Measurements from ENCODE around the gene CCR3.

Gene CCR3

DNA sequence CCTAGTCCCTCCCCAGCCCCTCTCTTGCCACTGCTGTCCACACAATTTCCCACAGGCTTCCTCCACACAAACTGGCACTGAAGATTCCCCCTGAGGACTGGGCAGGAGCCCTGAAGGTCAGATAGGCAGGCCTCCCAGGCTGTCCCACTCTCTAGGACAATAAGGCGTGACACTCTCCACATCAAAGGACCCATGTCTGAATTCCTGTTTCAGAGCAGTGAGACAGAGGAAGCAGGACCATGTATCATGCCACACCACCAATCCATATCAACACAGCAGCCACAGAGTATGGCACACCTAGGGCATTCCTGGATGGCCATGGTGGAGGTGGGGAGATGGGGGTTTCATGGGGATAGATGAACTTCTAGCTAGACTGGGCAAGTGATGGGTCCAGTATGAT, 20.3 kb upstream of the CCR3 start:
- DNase-seq, result no peak

DNA sequence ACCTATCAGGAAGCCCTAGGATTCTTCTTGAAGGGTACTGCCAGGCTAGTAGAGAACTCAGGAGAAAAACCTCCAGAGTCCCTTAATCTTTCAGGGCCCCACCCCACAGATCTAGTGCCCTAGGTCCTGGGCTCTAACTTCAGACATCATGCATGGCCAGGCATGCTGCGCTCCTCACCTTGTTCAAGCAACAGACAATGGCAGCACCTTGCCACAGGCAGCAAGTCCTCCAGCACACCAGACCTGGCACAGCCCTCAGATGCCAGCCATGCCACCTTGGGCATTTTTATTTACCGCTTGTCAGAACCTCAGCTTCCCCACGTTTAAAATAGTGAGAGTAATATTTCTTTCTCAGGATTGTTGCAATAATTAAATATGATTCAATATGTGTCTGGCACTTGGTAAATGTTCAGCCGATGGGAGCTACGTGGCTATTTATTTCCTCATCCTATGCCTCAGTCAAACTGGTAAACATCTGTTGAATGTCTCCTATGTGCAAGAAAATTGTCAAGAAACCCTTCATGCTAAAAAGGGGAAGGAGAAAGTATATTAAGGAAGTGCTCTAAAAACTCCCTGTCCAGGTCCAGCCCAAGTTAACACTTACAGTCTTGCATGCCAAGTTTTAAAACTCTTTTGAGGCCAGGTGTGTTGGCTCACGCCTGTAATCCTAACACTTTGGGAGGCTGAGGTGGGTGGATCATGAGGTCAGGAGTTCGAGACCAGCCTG, 19.7 kb upstream of the CCR3 start:
- peak; percentile 89 for DNase-seq

DNA sequence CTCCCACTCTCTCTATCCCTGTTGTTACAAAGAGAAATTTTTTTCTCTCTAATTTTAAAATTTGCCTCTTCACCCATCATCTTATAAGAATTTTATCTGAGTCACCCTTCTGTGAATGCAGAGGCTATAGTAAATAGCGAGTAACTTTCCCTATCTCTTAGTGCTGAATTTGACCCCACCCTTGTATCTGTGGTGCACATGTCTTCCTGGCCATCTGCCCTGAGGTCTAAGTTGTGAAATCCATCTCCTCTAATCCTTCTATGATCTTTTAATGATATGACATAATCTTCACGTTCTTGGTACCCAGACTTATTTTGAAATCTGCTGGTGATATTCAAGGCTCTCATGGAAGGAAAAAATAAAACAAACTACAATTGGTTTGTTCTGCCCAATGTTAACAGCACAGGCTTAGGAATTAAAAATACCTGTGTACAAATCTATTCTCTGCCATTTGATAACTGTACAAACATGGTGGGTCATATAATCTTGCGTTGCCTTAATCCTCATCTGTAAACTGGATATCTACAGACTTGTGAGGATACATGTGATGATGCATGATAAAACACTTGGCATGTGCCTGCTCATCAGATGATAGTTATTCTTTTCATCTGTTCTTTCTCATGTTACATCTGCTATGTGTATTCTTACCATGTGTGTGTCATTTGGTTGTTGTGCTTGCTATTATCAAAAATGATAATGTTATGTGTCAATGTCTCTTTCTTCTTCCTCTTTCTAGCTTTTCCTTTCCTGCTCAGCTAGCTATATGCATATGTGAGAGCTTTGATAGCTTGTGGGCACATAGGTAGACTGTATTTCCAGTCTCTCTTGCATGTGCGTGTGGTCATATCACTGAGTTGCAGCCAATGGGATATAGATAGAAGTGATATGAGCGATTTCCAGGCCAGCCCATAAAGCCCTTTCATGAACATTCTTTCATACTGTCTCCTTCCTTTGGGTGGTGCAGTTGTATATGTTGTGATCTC, 13.7 kb upstream of the CCR3 start:
- DNase-seq, result peak; percentile 66

DNA sequence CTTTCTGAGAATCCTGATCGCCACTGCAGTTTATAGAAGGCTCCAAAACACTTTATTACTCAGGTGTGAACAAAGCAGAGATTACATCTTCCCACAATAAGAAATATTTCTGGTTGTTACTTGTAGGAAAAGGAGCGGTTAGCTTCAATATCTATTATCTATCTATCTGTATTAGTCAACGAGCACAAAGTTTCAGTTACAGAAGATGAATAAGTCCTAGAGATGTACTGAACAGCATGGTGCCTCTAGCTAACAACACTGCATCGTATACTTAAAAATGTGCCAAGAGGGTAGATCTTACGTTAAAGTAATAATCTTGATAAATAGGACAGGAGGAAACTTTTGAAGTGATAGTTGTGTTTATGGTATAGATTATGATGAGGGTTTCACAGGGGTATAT, 10.9 kb upstream of the CCR3 start:
- DNase-seq, result no peak

DNA sequence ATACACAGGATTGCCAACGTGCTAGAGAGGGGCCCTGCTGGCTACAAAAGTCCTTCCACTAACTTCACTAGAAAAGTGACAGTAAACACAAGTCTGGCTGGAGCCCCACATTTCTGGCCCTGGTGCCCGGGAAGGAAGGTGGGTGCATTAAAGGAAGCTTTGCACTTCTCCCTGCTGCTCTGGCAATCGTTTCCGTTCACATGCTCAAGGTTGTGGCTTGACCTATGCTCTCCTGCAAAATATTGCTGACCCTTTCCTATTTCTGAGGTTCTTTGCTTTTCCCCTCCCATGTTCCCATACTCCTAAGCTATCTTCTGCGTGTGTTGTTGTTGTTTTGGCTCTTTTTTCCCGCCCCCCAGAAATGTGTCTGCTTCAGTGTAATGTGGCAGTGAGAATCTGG, 9.1 kb upstream of the CCR3 start:
- no peak for DNase-seq

DNA sequence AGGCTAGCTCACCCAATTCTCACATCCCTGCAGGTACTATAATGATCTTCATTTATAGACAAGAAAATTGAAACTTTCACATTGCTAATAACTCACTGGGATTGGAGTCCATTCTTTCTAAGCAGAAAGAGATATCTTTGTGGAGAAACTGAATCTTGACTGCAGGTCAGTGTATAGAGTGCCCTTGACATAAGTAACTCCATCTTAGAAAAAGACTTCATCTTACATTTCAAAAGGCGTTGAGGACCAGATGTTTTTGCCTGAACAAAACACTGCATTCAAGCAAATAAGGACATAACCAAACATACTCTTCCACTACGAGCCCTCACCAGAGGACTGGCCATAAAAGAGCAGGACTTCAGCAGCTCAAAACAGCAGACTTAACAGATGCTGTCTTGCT, 6.8 kb upstream of the CCR3 start:
- no peak for DNase-seq

DNA sequence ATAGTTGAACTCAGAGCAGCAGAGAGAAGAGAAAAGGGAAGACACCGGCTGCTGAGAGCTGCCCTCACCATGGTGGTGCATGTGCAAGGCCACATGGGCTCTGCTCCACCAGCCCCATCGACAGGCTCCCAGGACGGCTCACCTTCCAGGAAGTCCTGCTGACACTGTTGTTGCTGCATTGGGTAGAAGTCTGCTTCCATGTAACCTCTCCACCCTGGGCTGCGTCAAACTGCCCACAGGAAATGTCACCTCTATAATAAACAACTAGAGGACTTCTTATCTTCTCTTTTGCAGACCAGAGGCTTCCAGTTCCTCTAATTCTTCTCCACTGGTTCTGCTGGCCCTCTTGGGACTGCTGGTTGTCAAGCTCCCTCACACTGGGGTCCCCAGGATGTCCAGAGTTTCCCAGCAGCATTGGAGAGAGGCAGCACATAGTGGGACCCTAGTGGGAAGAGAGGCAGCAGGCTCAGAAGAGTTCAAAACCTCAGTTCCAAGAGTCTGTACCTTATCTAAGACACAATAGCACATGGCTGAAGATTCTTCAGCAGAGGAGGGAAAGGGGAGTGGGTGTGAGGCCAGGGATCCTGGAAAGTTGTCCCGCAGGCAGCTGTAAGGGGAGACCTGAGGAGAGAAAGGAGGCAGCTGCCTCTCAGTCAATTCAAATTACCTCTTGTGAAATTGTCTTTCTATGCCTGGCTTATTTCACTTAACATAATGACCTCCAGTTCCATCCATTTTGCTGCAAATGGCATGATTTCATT, 5.8 kb upstream of the CCR3 start:
- no peak for DNase-seq

DNA sequence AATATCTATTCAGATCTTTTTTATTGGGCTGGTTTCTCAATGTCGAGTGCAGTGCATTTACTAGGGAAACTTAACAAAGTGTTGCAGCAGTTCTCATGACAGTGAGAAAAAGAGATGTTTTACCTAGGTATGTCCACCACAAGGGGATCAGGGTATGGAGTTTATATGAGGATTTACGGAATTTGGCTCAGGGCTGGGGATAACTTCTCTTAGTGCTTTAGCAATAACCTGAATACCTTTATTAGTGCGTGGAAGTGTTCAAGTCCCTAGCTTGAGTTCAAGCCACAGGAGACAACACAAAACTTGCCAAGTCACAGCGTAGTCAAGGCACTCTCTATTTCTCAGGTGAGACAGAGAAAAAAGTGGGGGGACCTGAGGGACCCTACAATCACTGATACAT, 3.9 kb upstream of the CCR3 start:
- DNase-seq, result no peak

DNA sequence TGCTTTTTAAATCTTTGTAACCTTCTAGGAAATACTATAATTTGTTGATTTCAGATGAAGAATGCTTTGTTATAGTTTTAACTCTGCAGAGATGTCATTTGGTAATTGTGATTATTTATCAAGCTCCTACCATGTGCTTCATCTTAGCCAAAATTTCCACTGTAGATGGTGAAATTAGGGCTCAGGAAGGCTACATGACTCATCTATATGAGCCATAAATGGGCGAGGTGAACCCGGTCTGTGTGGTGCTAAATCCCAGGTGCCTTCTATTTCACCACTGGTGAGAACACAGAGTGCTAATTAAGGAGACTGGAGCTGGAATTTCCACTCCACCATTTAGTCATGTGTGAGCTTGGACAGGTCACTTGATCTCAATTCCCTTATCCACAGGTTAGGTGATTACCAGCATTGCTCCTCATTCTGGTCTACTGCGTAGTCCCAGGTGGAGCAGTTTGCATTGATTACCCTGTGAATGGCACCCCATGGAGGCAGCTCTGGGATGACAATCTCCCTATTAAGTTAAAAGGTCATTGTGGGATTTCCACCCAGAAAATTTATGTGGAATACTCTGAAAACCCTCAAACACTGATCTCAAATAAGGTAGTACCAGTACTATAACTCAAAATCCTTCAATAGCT, 2.8 kb upstream of the CCR3 start:
- no peak for DNase-seq

DNA sequence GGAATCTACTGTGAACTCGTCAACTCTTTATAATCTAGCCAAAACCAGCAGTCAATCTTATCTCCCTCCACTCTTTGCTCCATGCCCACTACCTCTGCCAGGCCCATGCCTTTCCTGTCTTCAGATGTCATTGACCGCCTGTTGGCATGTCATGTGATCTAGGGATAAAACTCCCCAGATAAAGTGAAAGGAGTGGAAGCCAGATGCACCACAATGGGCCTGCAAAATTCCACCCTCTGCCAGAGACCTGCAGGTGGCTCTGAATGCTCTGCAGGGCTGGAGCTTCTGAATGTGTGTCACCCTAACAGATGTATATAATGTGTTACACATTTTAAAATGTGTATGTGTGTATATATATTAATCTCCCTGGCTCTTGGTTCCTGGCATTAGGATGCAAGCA, 2.3 kb upstream of the CCR3 start:
- no peak for DNase-seq

DNA sequence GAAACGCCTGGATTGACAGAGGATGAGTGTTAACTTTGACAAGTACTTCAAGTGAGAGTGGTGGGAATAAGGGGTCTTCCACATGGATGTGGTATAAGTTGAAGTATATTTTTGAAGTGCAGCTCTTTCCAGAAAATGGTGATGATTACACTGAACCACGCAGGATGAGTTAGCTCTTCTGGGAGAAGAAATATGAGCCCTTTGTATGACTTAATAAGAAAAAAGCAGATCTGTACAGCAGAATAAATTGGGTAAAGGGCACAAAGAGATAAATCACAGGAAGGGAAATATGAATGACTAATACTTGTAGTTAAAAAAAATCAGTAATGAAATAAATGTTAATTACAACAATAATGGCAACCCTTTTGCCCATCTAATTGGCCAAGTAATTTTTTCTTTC, 1.3 kb downstream of the CCR3 start:
- DNase-seq, result no peak

DNA sequence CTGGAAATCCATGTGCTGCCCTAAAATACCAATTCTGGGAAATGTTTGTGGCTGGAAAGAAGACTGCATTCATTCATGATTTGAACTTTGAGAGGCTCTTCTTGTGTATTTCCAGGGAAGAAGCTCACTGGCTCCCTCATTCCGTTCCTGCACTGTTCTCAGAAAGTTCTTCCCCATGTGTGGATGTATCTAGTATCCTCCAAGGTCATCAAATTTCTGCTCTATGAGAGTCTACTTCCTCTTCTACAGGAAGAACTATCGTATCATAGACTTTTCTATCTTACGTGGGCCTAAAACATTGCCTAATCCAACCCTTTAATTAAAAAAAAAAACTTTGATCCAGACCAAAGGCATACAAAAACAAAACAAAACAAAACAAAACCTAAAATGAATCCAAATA, 2.9 kb downstream of the CCR3 start:
- peak; percentile 60 for DNase-seq

DNA sequence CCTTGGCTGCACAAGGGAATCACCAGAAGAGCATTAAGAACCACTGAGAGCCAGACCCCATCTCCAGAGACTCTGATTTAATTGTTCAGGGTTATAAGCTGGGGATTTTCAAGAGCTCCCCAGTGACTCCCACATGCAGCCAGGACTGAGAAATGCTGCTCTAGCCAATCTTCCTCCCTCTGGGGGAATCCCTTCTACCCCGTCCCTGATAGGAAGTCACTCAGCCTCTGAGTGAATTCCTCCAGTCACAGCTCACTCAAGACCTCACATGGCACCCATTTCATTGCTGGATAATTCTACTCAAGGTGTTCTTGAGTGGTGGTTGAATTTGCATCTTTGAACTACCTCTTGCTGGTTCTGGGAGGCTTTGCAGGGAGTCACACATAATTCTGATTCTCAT, 10.7 kb downstream of the CCR3 start:
- DNase-seq, result peak; percentile 49

DNA sequence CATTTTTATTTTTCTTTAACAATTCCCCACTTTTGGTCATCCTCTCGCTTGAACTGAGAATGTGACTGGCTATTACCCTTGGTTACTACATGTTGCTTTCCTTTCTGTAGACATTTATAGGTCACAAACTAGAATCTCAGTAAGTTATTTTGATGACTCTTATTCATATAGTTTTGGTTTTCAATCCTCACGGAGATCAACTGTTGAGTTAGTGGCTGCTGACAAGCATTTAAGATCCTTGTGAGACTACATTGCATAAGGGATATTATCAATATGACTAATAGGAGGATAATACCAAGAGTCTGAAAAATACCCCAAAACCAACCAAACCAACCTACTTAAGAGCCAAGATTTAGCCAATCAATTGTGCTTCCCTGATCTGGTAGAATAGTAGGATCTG, 16.3 kb downstream of the CCR3 start:
- no peak for DNase-seq

DNA sequence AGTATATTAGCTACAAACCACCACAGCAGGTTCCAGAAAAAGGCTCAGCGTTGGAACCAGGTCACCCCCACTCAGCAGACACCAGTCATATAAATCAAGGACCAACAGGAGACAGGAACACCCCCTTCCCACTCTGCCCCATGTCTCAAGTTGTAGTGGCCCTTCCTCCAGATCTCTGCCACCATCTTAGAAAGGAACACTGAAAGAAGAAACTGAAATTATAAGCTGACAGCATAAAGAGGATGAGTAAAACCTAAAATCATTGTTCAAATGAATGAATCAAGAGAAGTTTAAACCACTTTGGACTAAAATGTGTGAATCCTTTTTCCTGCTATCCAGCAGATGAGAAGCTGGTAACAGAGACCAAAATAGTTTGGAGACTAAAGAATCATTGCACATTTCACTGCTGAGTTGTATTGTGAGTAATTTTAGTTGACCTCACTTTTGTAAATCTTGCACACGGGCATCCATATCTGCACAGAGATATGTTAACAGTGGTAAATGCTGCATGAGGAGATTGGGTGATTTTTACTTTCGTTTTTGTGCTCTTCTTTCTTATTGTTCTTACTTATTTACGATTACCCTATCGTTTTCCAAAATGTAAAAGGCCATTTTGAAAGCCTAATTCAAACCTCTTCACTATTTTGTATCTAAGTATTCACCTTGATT, 19.8 kb downstream of the CCR3 start:
- no peak for DNase-seq

DNA sequence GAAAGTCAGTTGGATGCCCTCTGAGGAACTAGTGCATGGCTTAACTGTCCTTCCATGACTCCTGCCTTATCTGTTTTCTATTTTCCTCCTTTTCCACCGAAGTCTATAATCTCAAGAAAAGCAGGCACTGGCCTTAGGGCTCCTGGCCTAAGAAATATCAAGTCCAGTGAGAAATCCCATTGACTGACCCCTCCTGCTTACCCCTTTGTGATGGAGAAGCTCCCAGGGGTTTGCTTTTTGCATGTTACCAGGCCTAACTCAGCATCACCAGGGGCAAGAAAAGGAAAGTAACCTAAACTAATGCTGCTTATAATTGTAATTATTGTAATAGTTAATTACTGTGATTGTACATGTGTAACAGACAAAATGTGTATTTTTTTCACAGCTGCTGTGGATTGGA, 21.7 kb downstream of the CCR3 start:
- no peak for DNase-seq

DNA sequence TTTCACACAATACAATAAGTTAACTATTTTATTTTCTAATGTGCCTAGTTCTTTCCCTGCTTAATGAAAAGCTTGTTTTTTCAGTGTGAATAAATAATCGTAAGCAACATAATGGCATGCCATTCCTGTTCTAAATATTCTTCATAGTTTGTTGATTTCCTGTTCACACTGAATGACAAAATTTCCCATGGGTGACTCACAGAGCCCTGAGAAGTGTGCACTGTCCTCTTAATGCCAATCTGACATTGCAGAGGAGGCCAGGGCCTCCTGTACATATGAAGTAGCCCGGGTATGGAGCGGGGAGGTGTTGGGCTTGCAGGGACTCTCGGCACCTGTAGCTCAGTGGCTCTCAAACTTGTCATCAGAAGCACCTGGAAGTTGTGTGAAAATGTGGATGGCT, 24.3 kb downstream of the CCR3 start:
- peak; percentile 45 for DNase-seq

DNA sequence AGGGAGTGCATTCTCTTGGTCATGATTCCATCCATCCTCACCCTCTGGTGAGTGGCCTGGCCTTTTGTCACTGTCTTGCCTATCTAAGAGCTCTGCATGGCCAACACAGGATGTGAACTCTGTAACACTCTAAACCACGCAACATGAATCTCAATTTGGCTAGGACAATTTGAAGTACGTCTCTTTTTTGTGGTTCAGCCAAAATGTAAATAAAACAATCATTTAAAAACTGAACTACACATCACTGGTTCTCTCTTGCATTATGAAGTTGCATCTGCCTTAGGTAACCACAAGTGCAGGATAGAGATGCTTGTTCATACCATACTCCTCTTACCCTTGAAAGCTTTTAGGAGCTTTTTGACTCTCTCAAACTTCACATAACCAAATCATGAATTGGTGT, 27.3 kb downstream of the CCR3 start:
- DNase-seq, result no peak

DNA sequence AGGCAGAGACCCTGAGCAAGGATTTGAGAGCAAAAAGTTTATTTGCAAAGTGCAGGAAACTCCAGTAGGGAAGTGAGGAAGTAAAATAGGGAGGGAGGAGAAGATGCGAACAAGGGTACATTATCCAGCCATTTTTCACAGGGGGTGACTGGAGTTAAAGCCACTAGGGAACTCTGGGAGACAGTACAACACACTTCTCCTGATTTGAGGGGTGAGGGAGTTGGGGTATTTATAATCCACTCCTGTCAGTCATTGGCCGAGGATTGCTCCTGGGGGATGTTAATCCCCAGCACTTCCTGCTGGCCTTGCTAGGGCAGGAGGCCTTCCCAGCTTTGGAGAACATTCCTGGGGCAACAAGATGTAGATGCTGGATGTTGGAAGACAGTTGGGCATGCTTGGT, 28.2 kb downstream of the CCR3 start:
- DNase-seq, result no peak

DNA sequence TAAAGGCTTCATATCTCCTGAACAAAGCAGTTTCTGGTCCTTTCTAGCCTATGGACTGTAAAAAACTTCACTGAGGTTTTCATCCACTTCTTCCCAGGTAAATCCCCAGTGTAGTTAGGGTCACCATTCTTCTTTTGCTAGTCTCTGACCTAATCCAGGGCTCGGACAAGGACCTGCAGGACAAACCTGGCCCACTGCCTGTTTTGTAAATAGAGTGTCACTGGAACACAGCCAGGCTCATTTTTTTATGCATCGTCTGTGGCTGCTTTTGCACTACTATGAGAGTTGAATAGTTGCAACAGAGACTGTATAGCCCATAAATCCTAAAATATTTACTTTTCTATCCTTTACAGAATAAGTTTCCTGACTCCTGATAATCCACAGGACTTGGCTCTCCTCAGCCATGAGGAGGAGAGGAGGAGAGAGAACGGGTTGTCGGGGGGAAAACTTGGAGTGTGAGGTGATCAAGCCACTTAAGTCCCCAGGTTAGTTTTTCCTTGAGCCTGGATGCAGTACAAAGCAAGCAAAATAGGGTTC, 29.0 kb downstream of the CCR3 start:
- DNase-seq, result no peak

DNA sequence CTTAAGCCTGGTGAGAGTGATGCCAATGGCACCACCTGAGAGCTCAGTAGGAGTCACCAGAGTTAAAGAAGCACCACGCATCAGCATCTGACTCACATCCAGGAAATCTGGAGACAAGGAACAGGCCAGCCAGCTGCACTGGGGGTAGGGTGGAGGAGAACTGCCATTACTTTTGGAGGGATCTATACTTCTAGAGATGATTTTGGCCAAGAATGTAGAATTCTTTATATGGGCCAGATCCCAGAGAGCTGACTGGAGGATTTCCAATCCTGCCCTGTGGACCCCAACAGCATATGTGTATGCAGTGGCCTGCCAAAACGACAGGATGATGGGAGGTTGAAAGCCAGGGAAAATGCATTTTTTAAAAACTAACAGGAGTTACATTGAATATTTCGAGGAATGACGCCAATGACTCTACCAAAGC, 29.8 kb downstream of the CCR3 start:
- DNase-seq, result no peak

DNA sequence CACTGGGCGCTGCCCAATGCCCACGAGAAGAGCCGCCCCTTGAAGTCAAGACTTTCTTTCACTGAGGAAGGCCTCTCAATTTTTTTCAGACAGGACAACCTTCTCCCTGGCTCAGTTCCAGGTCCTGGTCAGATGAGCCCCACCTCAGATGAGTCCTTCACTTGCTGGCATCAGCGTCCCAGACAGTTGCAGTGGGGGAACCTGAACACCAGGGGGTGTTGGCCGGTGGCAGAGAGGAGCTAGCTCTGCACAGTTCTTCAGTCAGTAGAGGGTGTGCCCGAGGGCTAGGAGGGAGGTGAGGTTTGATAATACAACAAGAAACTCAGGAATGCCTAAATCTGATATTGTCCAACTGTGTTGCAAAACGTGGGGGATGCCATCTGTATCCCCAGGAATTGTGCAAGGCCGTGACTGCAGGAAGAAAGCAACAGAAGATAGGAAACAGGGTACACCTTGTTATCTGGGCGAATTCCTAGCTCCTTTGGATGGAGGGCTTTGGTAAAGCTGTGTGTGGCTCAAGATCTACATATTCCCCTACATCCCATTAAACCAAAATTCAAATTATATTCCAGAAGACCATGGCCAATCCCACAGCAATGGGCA, 34.3 kb downstream of the CCR3 start:
- peak; percentile 64 for DNase-seq

All from suppressor macrophage treated with lipopolysaccharide for 4 hours (primary cell).